Sigmoid colon (tissue), 7 donors: ENCODE measurements around the gene ZFAND3. TPM values are rescaled to one million over a fixed set of nuclear protein-coding genes. Genes with fewer than 3 reads are reported as not detected.

Source experiments
- DNase-seq: peaks from one replicate; pipeline ENCODE4 v3.0.0-alpha.2; 2019
- H3K27ac ChIP-seq, 4 donors: fragments of 200-600 bp; sonication (generic); one replicate each; pipeline ENCODE4 v1.5.1; 2016 to 2019; ENCODE audit warnings: mild to moderate bottlenecking in 1 of 4
- H3K27me3 ChIP-seq, 3 donors: fragments of 200-600 bp; sonication (generic); one replicate each; pipeline ENCODE4 v1.5.1; 2019; ENCODE audit warnings: mild to moderate bottlenecking in 1 of 3
- H3K36me3 ChIP-seq, 4 donors: fragments of 200-600 bp; sonication (generic); one replicate each; pipeline ENCODE4 v1.5.1; 2016 to 2019
- H3K4me1 ChIP-seq, 4 donors: fragments of 200-600 bp; sonication (generic); one replicate each; pipeline ENCODE4 v1.5.1; 2017 to 2019
- H3K4me3 ChIP-seq, 4 donors: fragments of 200-600 bp; sonication (generic); one replicate each; pipeline ENCODE4 v1.5.1; 2017 to 2019; ENCODE audit warnings: mild to moderate bottlenecking in 2 of 4, moderate library complexity in 1 of 4
- H3K9me3 ChIP-seq, 4 donors: fragments of 200-600 bp in 3 of 4; sonication (generic) in 3 of 4; one replicate each; pipeline versions ENCODE4 v1.5.1 to v1.6.1; 2013 to 2019
- CTCF ChIP-seq, 4 experiments: fragments of 450-650 bp in 3 of 4; fragments of 200-600 bp in 1 of 4; IDR thresholded peaks; one replicate each; pipeline ENCODE4 v1.5.1; 2016 to 2019; ENCODE audit warnings: antibody characterized with exemption in 4 of 4, mild to moderate bottlenecking in 3 of 4, moderate library complexity in 2 of 4
- EP300 ChIP-seq, 4 donors: sonication (generic); formaldehyde crosslinking; IDR thresholded peaks; one replicate each; pipeline ENCODE4 v1.6.1; 2017; ENCODE audit warnings: antibody characterized with exemption in 4 of 4
- POLR2A ChIP-seq, 2 donors: fragments of 450-650 bp; IDR thresholded peaks; one replicate each; pipeline ENCODE4 v1.6.1; 2016; ENCODE audit warnings: antibody characterized with exemption in 2 of 2, mild to moderate bottlenecking in 2 of 2, moderate library complexity in 2 of 2
- POLR2AphosphoS5 ChIP-seq, 4 donors: sonication (generic); formaldehyde crosslinking; IDR thresholded peaks; one replicate each; pipeline ENCODE4 v1.6.1; 2017; ENCODE audit warnings: antibody characterized with exemption in 4 of 4
- WGBS, 2 donors: extraction: QIAGEN DNeasy Blood & Tissue Kit; methylation state at CpG; one replicate each; pipeline ENCODE4 v1.1.7; 2013; 5-methylcytosine and 5-hydroxymethylcytosine counted together
- intact Hi-C: fragments of 100-400 bp; cut with DNase I; formaldehyde crosslinking; loops from one replicate; pipeline ENCODE4 v1.15.1; 2023
- polyA plus RNA-seq, 3 donors: library from polyadenylated mRNA; stranded (reverse); fragments of 200-250 nt; gene quantifications; one replicate each; pipeline ENCODE4 v1.2.3, GENCODE V29; 2013
- total RNA-seq, 4 donors: library from RNA; depleted of rRNA; stranded (reverse); fragments of >200 nt; gene quantifications; one replicate each; pipeline ENCODE4 v1.1.0, GENCODE V29; 2016
- donor health status: healthy with polysubstance abuse.
- donor health status: Bipolar disorder and iron deficiency.
- donor health status: healthy.

Gene ZFAND3
- total and polyA plus RNA-seq, 7 donors = 32.4 to 54.8 (median 39.0) TPM

- no peaks in the 10 kb centered on the region for H3K9me3 ChIP-seq
- H3K4me1 ChIP-seq = no peaks in the 10 kb centered on the region
- no peak for DNase-seq
- no peak overlapping the region for H3K4me3 ChIP-seq
- no peaks in the 10 kb centered on the region for H3K27me3 ChIP-seq
- no peaks in the 10 kb centered on the region for H3K36me3 ChIP-seq
- TF ChIP-seq EP300 (IDR thresholded peaks at IDR 0.05) (no peak), CTCF (IDR thresholded peaks at IDR 0.05) (no peak), POLR2AphosphoS5 (IDR thresholded peaks at IDR 0.05) (no peak), POLR2A (IDR thresholded peaks at IDR 0.05) (no peak)
- 50 to 70% methylated on average over 3 of the region's 3 CpGs for WGBS, 2 donors
- intact Hi-C loops = no loop called here
- H3K27ac ChIP-seq = no peak overlapping the region
Measured at GRCh38 chr6:37809197-37809543, 10.4 kb upstream of the ZFAND3 start.

GRCh38 chr6:37812841-37813240 is 6.7 kb upstream of the ZFAND3 start:
- intact Hi-C loops = loop anchor here (10.0 kb wide), 1 partner anchor 202 kb away; no protein-coding TSS in a partner anchor
- TF ChIP-seq POLR2AphosphoS5 (IDR thresholded peaks at IDR 0.05) (no peak), CTCF (IDR thresholded peaks at IDR 0.05) (no peak), POLR2A (IDR thresholded peaks at IDR 0.05) (no peak), EP300 (IDR thresholded peaks at IDR 0.05) (no peak)
- WGBS, 2 donors = 87 to 88% methylated on average over 1 of the region's 1 CpG

GRCh38 chr6:37814374-37814773 is 5.2 kb upstream of the ZFAND3 start:
- Histone ChIP-seq H3K27ac (no peak overlapping the region), H3K36me3 (no peaks in the 10 kb centered on the region), H3K4me1 (peaks cover 0 to 11% (median 9%) of the 10 kb centered on the region in 4 donors), H3K4me3 (no peak overlapping the region), H3K27me3 (no peaks in the 10 kb centered on the region), H3K9me3 (no peaks in the 10 kb centered on the region)
- DNase-seq = no peak
- TF ChIP-seq CTCF (IDR thresholded peaks at IDR 0.05) (no peak), POLR2AphosphoS5 (IDR thresholded peaks at IDR 0.05) (no peak), POLR2A (IDR thresholded peaks at IDR 0.05) (no peak), EP300 (IDR thresholded peaks at IDR 0.05) (no peak)
- 94 to 96% methylated on average over 6 of the region's 6 CpGs for WGBS, 2 donors
- intact Hi-C loops = loop anchor here (10.0 kb wide), 1 partner anchor 200 kb away; no protein-coding TSS in a partner anchor

More at GRCh38 chr6:37812841-37813240, 6.7 kb upstream of the ZFAND3 start:
- Histone ChIP-seq H3K36me3 (no peaks in the 10 kb centered on the region), H3K4me3 (no peak overlapping the region), H3K9me3 (no peaks in the 10 kb centered on the region), H3K27me3 (no peaks in the 10 kb centered on the region), H3K27ac (no peak overlapping the region), H3K4me1 (peaks cover 0 to 5% (median 3%) of the 10 kb centered on the region in 4 donors)
- no peak for DNase-seq

- H3K9me3 ChIP-seq = no peaks in the 10 kb centered on the region
- 44 to 86% methylated on average over 7 of the region's 7 CpGs for WGBS, 2 donors
- DNase-seq = no peak
- no peak overlapping the region for H3K27ac ChIP-seq
- H3K4me3 ChIP-seq = no peak overlapping the region
- intact Hi-C loops = loop anchor here (5.0 to 10.0 kb wide), 2 partner anchors 198 to 821 kb away; partner anchors contain the start of gene BTBD9
- peaks cover 0 to 25% (median 23%) of the 10 kb centered on the region in 4 donors for H3K4me1 ChIP-seq
- H3K27me3 ChIP-seq = no peaks in the 10 kb centered on the region
- no peak for TF ChIP-seq EP300 (IDR thresholded peaks at IDR 0.05)
- TF ChIP-seq POLR2A (IDR thresholded peaks at IDR 0.05) = no peak
- TF ChIP-seq CTCF (IDR thresholded peaks at IDR 0.05) = no peak
- TF ChIP-seq POLR2AphosphoS5 (IDR thresholded peaks at IDR 0.05) = no peak
- H3K36me3 ChIP-seq = no peaks in the 10 kb centered on the region
Measured at GRCh38 chr6:37816599-37817375, 2.7 kb upstream of the ZFAND3 start.
